HepG2 (cell line): Measurements from ENCODE around the gene CFAP300. TPM values are rescaled to one million over a fixed set of nuclear protein-coding genes. Genes with fewer than 3 reads are reported as not detected.
A peak's percentile ranks its signal among the peaks of the same experiment; 100 is the strongest.

ENCODE experiments used
- ATAC-seq: fragments of 200-7000 bp; cut with Tn5 transposase; 3 replicates; pipeline ENCODE4 v1.9.1; 2020; ENCODE audit warnings: mild to moderate bottlenecking, moderate library complexity
- BruUV-seq: library from RNA; stranded (reverse); fragments of 400-500 nt; replicated peaks from 2 replicates; lab custom pipeline; 2021; lab: Mats Ljungman, UMichigan
- CTCF ChIA-PET: fragments of 300-600 bp; formaldehyde crosslinking; extraction: SDS; loops from one replicate; lab custom pipeline; 2021; ENCODE audit warnings: low total read pairs, inconsistent platforms, low intra/inter-chr PET ratio; lab: Yijun Ruan, JAX
- POLR2A ChIA-PET: fragments of 350-600 bp; sonication (Branson Sonifier 250); formaldehyde crosslinking; loops from one replicate; lab custom pipeline; 2020; ENCODE audit warnings: antibody characterized with exemption, inconsistent platforms; lab: Yijun Ruan, JAX
- DNase-seq: peaks from one replicate; pipeline ENCODE4 v3.0.0-alpha.2; 2015; ENCODE audit warnings: low spot score
- FAIRE-seq: peaks from 3 replicates; lab custom pipeline; 2011; peaks lifted over from hg19 to GRCh38; lab: Jason Lieb, UNC
- H2AFZ ChIP-seq: one replicate; pipeline ENCODE4 v1.6.1; 2011; ENCODE audit warnings: low read length, inconsistent platforms
- H3K27ac ChIP-seq: fragments of 300-600 bp; 3 replicates; pipeline ENCODE4 v1.8.0; 2011; ENCODE audit warnings: mixed run types, mild to moderate bottlenecking, mixed read lengths, low read length, inconsistent platforms; ENCODE audit not compliant: insufficient read depth; ENCODE audit errors: extremely low read length
- H3K27me3 ChIP-seq, 2 experiments: fragments of 200-600 bp in 1 of 2; 2 replicates in 1 of 2; 3 replicates in 1 of 2; pipeline versions ENCODE4 v1.6.0 to v1.8.0; 2011; ENCODE audit warnings: low read length in 2 of 2, mild to moderate bottlenecking in 2 of 2, moderate library complexity in 2 of 2, inconsistent platforms in 1 of 2; ENCODE audit not compliant: insufficient read depth in 2 of 2, control insufficient read depth in 1 of 2
- H3K36me3 ChIP-seq, 2 experiments: fragments of 200-600 bp in 1 of 2; replicated peaks in 1 of 2; 2 replicates in 1 of 2; 3 replicates in 1 of 2; pipeline versions ENCODE4 v1.5.1 to v1.8.0; 2011; ENCODE audit warnings: low read length in 2 of 2, inconsistent platforms in 1 of 2; ENCODE audit not compliant: insufficient read depth in 2 of 2, control insufficient read depth in 1 of 2
- H3K4me1 ChIP-seq: 2 replicates; pipeline ENCODE4 v1.5.1; 2012; ENCODE audit warnings: low read length, inconsistent platforms; ENCODE audit not compliant: insufficient read depth
- H3K4me2 ChIP-seq: 2 replicates; pipeline ENCODE4 v1.6.0; 2011; ENCODE audit warnings: low read depth, low read length, inconsistent platforms
- H3K4me3 ChIP-seq, 3 experiments: fragments of 200-600 bp in 1 of 3; sonication (generic), shearing (Covaris generic) in 1 of 3; replicated peaks in 1 of 3; 2 replicates each; pipeline ENCODE4 v1.5.1; 2011 to 2016; ENCODE audit warnings: low read length in 3 of 3, inconsistent platforms in 2 of 3, low read depth in 2 of 3, mild to moderate bottlenecking in 2 of 3, control low read depth in 1 of 3, mixed read lengths in 1 of 3; ENCODE audit not compliant: insufficient read depth in 1 of 3
- H3K79me2 ChIP-seq: one replicate; pipeline ENCODE4 v1.6.1; 2011; ENCODE audit warnings: low read length, inconsistent platforms; ENCODE audit not compliant: insufficient read depth
- H3K9ac ChIP-seq: 2 replicates; pipeline ENCODE4 v1.6.0; 2011; ENCODE audit warnings: mild to moderate bottlenecking, low read depth, low read length, inconsistent platforms; ENCODE audit not compliant: insufficient read depth
- H3K9me3 ChIP-seq: 2 replicates; pipeline ENCODE4 v1.5.1; 2012; ENCODE audit warnings: mild to moderate bottlenecking, low read length
- H4K20me1 ChIP-seq: 2 replicates; pipeline ENCODE4 v1.6.0; 2011; ENCODE audit warnings: inconsistent platforms, mild to moderate bottlenecking, low read length, moderate library complexity; ENCODE audit not compliant: insufficient read depth
- ATF3 ChIP-seq: sonication (generic); formaldehyde crosslinking; IDR thresholded peaks from 2 replicates; pipeline ENCODE4 v1.4.0; 2020; ENCODE audit warnings: missing genetic modification reagents
- CREM ChIP-seq, 2 experiments: sonication (generic) in 1 of 2; formaldehyde crosslinking in 1 of 2; IDR thresholded peaks; 2 replicates each; pipeline versions ENCODE4 v1.4.0 to v1.6.1; 2016 to 2020; ENCODE audit warnings: antibody characterized with exemption in 1 of 2, mild to moderate bottlenecking in 1 of 2, missing genetic modification reagents in 1 of 2
- FLYWCH1 ChIP-seq: sonication (generic); formaldehyde crosslinking; IDR thresholded peaks from 2 replicates; pipeline ENCODE4 v1.8.1; 2023; ENCODE audit warnings: mild to moderate bottlenecking, missing genetic modification reagents
- GATAD2A ChIP-seq: IDR thresholded peaks from 2 replicates; pipeline ENCODE4 v1.6.1; 2016
- MYPOP ChIP-seq: sonication (generic); formaldehyde crosslinking; IDR thresholded peaks from 2 replicates; pipeline ENCODE4 v1.8.1; 2023; ENCODE audit warnings: mild to moderate bottlenecking, moderate library complexity, missing genetic modification reagents
- RXRB ChIP-seq: IDR thresholded peaks from 2 replicates; pipeline ENCODE4 v1.6.1; 2016; ENCODE audit warnings: borderline replicate concordance, missing genetic modification reagents, missing compliant biosample characterization
- SOX13 ChIP-seq, 3 experiments: fragments of 450-650 bp in 1 of 3; sonication (generic) in 1 of 3; formaldehyde crosslinking in 1 of 3; IDR thresholded peaks in 2 of 3; conservative IDR thresholded peaks in 1 of 3; 2 replicates each; pipeline versions ENCODE4 v1.5.0 to v1.6.1; 2016 to 2020; ENCODE audit warnings: antibody characterized with exemption in 1 of 3, mild to moderate bottlenecking in 1 of 3, missing compliant biosample characterization in 1 of 3, missing genetic modification reagents in 1 of 3, moderate library complexity in 1 of 3
- SP5 ChIP-seq: IDR thresholded peaks from 2 replicates; pipeline ENCODE4 v1.6.1; 2016; ENCODE audit warnings: low read depth, borderline replicate concordance
- SRSF1 ChIP-seq: fragments of 200-400 bp; formaldehyde crosslinking; optimal IDR thresholded peaks from 2 replicates; pipeline ENCODE3; 2017; ENCODE audit warnings: mild to moderate bottlenecking, low read depth, low read length, moderate library complexity
- ZFP90 ChIP-seq: sonication (generic); formaldehyde crosslinking; IDR thresholded peaks from 2 replicates; pipeline ENCODE4 v1.8.0; 2022; ENCODE audit warnings: missing genetic modification reagents, mild to moderate bottlenecking, inconsistent platforms, borderline replicate concordance
- ZNF260 ChIP-seq: sonication (generic); formaldehyde crosslinking; IDR thresholded peaks from 2 replicates; pipeline ENCODE4 v1.4.0; 2020; ENCODE audit warnings: missing genetic modification reagents, low read depth, mild to moderate bottlenecking, borderline replicate concordance
- ZNF484 ChIP-seq: sonication (generic); formaldehyde crosslinking; IDR thresholded peaks from 2 replicates; pipeline ENCODE4 v1.5.1; 2020; ENCODE audit warnings: mild to moderate bottlenecking, low read depth, missing genetic modification reagents, borderline replicate concordance
- ZNF597 ChIP-seq: sonication (generic); formaldehyde crosslinking; IDR thresholded peaks from 2 replicates; pipeline ENCODE4 v1.5.0; 2020; ENCODE audit warnings: missing genetic modification reagents
- ZSCAN9 ChIP-seq: IDR thresholded peaks from 2 replicates; pipeline ENCODE4 v1.6.1; 2016; ENCODE audit warnings: borderline replicate concordance
- WGBS: methylation state at CpG from one replicate; pipeline ENCODE4 v1.1.6; 2017; ENCODE audit warnings: low lambda C conversion rate; 5-methylcytosine and 5-hydroxymethylcytosine counted together
- in situ Hi-C: cut with HindIII; loops from 2 replicates; pipeline ENCODE4 v1.10.0; 2017; ENCODE audit warnings: low pct_unique_long_range_greater_than_20kb; ENCODE audit not compliant: extremely low pct_ligation_motif_present
- intact Hi-C: fragments of 100-400 bp; cut with micrococcal nuclease; formaldehyde crosslinking; loops from one replicate; pipeline ENCODE4 v1.10.0; 2022; ENCODE audit not compliant: unreplicated experiment
- polyA plus RNA-seq, 8 experiments: library from polyadenylated mRNA; depleted of rRNA in 3 of 8; stranded (reverse) in 7 of 8; unstranded in 1 of 8; fragments of >200 nt; fragmentation: Illumina TruSeq in 4 of 8; extraction: Trizol in 4 of 8; gene quantifications; 2 replicates each; pipeline versions ENCODE4 v1.2.1 to v1.2.3, GENCODE V29; 2011 to 2016; ENCODE audit warnings: low read depth in 4 of 8, missing spikeins in 1 of 8, mixed read lengths in 1 of 8; ENCODE audit not compliant: insufficient read depth in 1 of 8
- total RNA-seq, 5 experiments: library from RNA; depleted of rRNA; stranded (reverse); fragments of >200 nt; fragmentation: Illumina TruSeq; extraction: Trizol; gene quantifications; 2 replicates each; pipeline ENCODE4 v1.2.3, GENCODE V29; 2016; ENCODE audit warnings: low read depth in 1 of 5

The CFAP300 gene
- total and polyA plus RNA-seq, 2 of the 13 experiments (the other 11 are each of a cell fraction or from before 2014, with no cell fraction given), result not detected

GRCh38 chr11:102085864-102086551 is 38.8 kb downstream of the CFAP300 start (continued):
- TF ChIP-seq CREM (IDR thresholded peaks at IDR 0.05) (peak; percentile 68), CREM (CRISPR knock-in tag; IDR thresholded peaks at IDR 0.05) (no peak), SP5 (CRISPR knock-in tag) (peak; percentile 46; the same call in 1 of the 2 replicates), ZFP90 (CRISPR knock-in tag) (no peak), GATAD2A (CRISPR knock-in tag) (peak; percentile 72), SOX13 (IDR thresholded peaks at IDR 0.05) (peak; percentile 78), SOX13 (CRISPR knock-in tag; conservative IDR thresholded peaks at IDR 0.05 in 1 of 2, IDR thresholded peaks at IDR 0.05 in 1 of 2) (peak in 1 of 2 experiments; percentile 97; a peak in 2 of 4 replicates), ATF3 (CRISPR knock-in tag) (peak; percentile 59; the same call in 1 of the 2 replicates), ZSCAN9 (peak; percentile 33; the same call in 1 of the 2 replicates)

GRCh38 chr11:102097186-102097585 is 49.9 kb downstream of the CFAP300 start:
- H3K36me3 ChIP-seq, result no peaks in the 10 kb centered on the region
- no peak overlapping the region for H2AFZ ChIP-seq
- intact Hi-C loops (no loop called here), in situ Hi-C loops (no loop called here)
- no peak overlapping the region for H3K4me3 ChIP-seq
- FAIRE-seq (no peak), DNase-seq (no peak), ATAC-seq (no peak)
- H3K27me3 ChIP-seq, result no peaks in the 10 kb centered on the region; a peak in 1 of 5 replicates
- H3K4me1 ChIP-seq, result no peaks in the 10 kb centered on the region
- H3K9ac ChIP-seq, result no peak overlapping the region
- ChIA-PET CTCF (no interaction called here), POLR2A (no interaction called here)
- no peaks in the 10 kb centered on the region for H4K20me1 ChIP-seq
- H3K79me2 ChIP-seq, result no peaks in the 10 kb centered on the region
- no peak for TF ChIP-seq ZNF260 (CRISPR knock-in tag)
- no peak for TF ChIP-seq RXRB (CRISPR knock-in tag)
- no peak for TF ChIP-seq ZNF597 (CRISPR knock-in tag)
- TF ChIP-seq ZNF484 (CRISPR knock-in tag), result no peak
- TF ChIP-seq SRSF1, result no peak
- no peak for TF ChIP-seq MYPOP (CRISPR knock-in tag)
- no peak for TF ChIP-seq FLYWCH1
- BruUV-seq, result no TSS peak
- no peak overlapping the region for H3K27ac ChIP-seq
- no peak overlapping the region for H3K4me2 ChIP-seq
- WGBS, result 78% methylated on average over 1 of the region's 1 CpG
- no peaks in the 10 kb centered on the region for H3K9me3 ChIP-seq
